Naive thymus-derived CD4-positive, alpha-beta T cell (primary cell): ENCODE measurements around the gene PRKCI. TPM values are rescaled to one million over a fixed set of nuclear protein-coding genes. Genes with fewer than 3 reads are reported as not detected.

Source experiments
- ATAC-seq: fragments of 150-1000 bp; cut with Tn5 transposase; 2 replicates; pipeline ENCODE4 v1.10.0; 2021; ENCODE audit warnings: mild to moderate bottlenecking, moderate library complexity
- CTCF ChIA-PET: fragments of 350-600 bp; sonication (Branson Sonifier 250); formaldehyde crosslinking; loops from one replicate; lab custom pipeline; 2021; ENCODE audit warnings: antibody characterized with exemption; lab: Charles Lee
- POLR2A ChIA-PET: fragments of 350-600 bp; sonication (Branson Sonifier 250); formaldehyde crosslinking; loops from one replicate; lab custom pipeline; 2021; ENCODE audit warnings: antibody characterized with exemption, inconsistent platforms; lab: Charles Lee
- DNase-seq, 9 donors: peaks; one replicate each; pipeline versions ENCODE4 v3.0.0 to v3.0.0-alpha.2; 2020 to 2022; ENCODE audit warnings: mixed read lengths in 1 of 9
- H3K27ac ChIP-seq: one replicate; pipeline ENCODE4 v1.7.0; 2013; ENCODE audit warnings: mild to moderate bottlenecking, low read depth, low read length, moderate library complexity
- H3K27me3 ChIP-seq, 2 donors: one replicate each; pipeline ENCODE4 v1.7.0; 2013; ENCODE audit warnings: low read length in 2 of 2, mild to moderate bottlenecking in 2 of 2, moderate library complexity in 2 of 2; ENCODE audit not compliant: control insufficient read depth in 2 of 2, insufficient read depth in 2 of 2
- H3K36me3 ChIP-seq, 3 experiments: 1 replicate in 2 of 3; 2 replicates in 1 of 3; pipeline ENCODE4 v1.7.0; 2013; ENCODE audit warnings: low read length in 3 of 3, mild to moderate bottlenecking in 3 of 3, moderate library complexity in 1 of 3; ENCODE audit not compliant: insufficient read depth in 3 of 3, control insufficient read depth in 2 of 3
- H3K4me1 ChIP-seq, 2 donors: one replicate each; pipeline ENCODE4 v1.7.0; 2013; ENCODE audit warnings: low read length in 2 of 2, mild to moderate bottlenecking in 2 of 2, moderate library complexity in 1 of 2; ENCODE audit not compliant: control insufficient read depth in 2 of 2, insufficient read depth in 2 of 2
- H3K4me3 ChIP-seq: 2 replicates; pipeline ENCODE4 v1.7.0; 2013; ENCODE audit warnings: mild to moderate bottlenecking, low read length
- H3K9me3 ChIP-seq, 3 experiments: 1 replicate in 2 of 3; 2 replicates in 1 of 3; pipeline ENCODE4 v1.7.0; 2013; ENCODE audit warnings: low read length in 3 of 3; ENCODE audit not compliant: control insufficient read depth in 2 of 3
- H3K27ac Mint-ChIP-seq, 9 donors: one replicate each; pipeline ENCODE4 v1.8.0; 2020 to 2022; ENCODE audit warnings: mixed read lengths in 9 of 9, mild to moderate bottlenecking in 8 of 9, moderate library complexity in 5 of 9, inconsistent platforms in 2 of 9
- H3K27me3 Mint-ChIP-seq, 5 donors: one replicate each; pipeline ENCODE4 v1.8.0; 2021 to 2022; ENCODE audit warnings: mixed read lengths in 5 of 5, mild to moderate bottlenecking in 1 of 5
- H3K36me3 Mint-ChIP-seq, 5 donors: one replicate each; pipeline ENCODE4 v1.8.0; 2020 to 2022; ENCODE audit warnings: mixed read lengths in 5 of 5, mild to moderate bottlenecking in 3 of 5, inconsistent platforms in 1 of 5
- H3K4me1 Mint-ChIP-seq, 7 donors: one replicate each; pipeline ENCODE4 v1.8.0; 2020 to 2022; ENCODE audit warnings: mixed read lengths in 7 of 7, mild to moderate bottlenecking in 3 of 7, inconsistent platforms in 1 of 7
- H3K4me3 Mint-ChIP-seq, 10 donors: one replicate each; pipeline ENCODE4 v1.8.0; 2020 to 2022; ENCODE audit warnings: mild to moderate bottlenecking in 10 of 10, mixed read lengths in 10 of 10, moderate library complexity in 6 of 10, inconsistent platforms in 2 of 10
- H3K9me3 Mint-ChIP-seq, 11 donors: one replicate each; pipeline ENCODE4 v1.8.0; 2020 to 2022; ENCODE audit warnings: mixed read lengths in 11 of 11, mild to moderate bottlenecking in 4 of 11, inconsistent platforms in 1 of 11, moderate library complexity in 1 of 11
- intact Hi-C, 2 donors: fragments of 100-400 bp; cut with micrococcal nuclease; formaldehyde crosslinking; loops; one replicate each; pipeline ENCODE4 v1.15.1; 2023
- polyA plus RNA-seq, 2 donors: library from polyadenylated mRNA; unstranded; fragments of 300-500 nt; fragmentation: Illumina TruSeq; gene quantifications; one replicate each; pipeline ENCODE4 v1.2.3, GENCODE V29; 2021
- total RNA-seq, 6 experiments: library from RNA in 5 of 6; stranded (reverse) in 5 of 6; gene quantifications; 1 replicate in 5 of 6; 2 replicates in 1 of 6; pipeline ENCODE4 v1.2.3 and lab custom pipeline; 2021 to 2026

PRKCI gene
- total and polyA plus RNA-seq, 7 experiments from 2014 or later, result 14.7 to 26.2 (median 21.7) TPM

DNA sequence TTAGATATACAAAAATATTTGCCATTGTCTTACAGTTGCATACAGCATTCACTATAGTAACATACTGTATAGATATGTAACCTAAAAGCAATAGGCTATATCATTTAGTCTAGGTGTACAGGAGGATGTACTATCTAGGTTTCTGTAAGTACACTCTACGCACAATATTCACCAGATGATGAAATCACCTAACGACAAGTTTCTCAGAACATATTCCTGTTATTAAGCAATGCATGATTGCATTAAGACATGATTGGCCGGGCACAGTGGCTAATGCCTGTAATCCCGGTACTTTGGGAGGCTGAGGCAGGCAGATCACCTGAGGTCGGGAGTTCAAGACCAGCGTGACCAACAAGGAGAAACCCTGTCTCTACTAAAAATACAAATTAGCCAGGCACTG is 14.5 kb upstream of the PRKCI start:
- H3K4me1 ChIP-seq, result no peaks in the 10 kb centered on the region
- ATAC-seq, result no peak
- Mint-ChIP-seq H3K4me1 (no peaks in the 10 kb centered on the region), H3K27me3 (peaks cover 5 to 23% (median 16%) of the 10 kb centered on the region in 5 donors), H3K9me3 (peaks cover 0 to 6% (median 3%) of the 10 kb centered on the region in 11 donors), H3K36me3 (peaks cover 0 to 4% (median 0%) of the 10 kb centered on the region in 5 donors), H3K27ac (no peak overlapping the region), H3K4me3 (no peak overlapping the region)
- no peak overlapping the region for H3K4me3 ChIP-seq
- CTCF ChIA-PET, result no interaction called here
- DNase-seq, result no peak
- no peaks in the 10 kb centered on the region for H3K36me3 ChIP-seq
- POLR2A ChIA-PET, result no interaction called here
- intact Hi-C loops, result no loop called here
- H3K27ac ChIP-seq, result no peak overlapping the region
- H3K9me3 ChIP-seq, result no peaks in the 10 kb centered on the region
- H3K27me3 ChIP-seq, result peaks cover 0 to 6% of the 10 kb centered on the region in 2 donors

DNA sequence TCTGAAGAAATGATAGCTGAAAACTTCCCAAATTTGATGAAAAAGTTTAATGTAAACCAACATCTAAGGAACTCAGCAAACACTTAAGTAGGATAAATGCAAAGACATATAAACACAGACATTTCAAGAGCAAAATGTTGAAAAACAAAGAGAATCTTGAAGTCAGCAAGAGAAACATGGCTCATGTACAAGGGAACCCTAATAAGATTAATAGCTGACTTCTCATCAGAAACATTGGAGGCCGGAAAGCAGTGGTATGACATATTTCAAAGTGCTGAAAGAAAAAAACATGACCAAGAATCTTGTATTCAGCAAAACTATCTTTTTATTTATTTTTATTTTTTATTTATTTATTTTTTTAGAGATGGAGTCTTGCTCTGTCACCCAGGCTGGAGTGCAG is 10.6 kb upstream of the PRKCI start:
- ChIA-PET POLR2A (no interaction called here), CTCF (no interaction called here)
- no peak for DNase-seq
- H3K4me1 ChIP-seq, result no peaks in the 10 kb centered on the region
- no peak overlapping the region for H3K4me3 Mint-ChIP-seq
- H3K4me3 ChIP-seq, result no peak overlapping the region
- no peak overlapping the region for H3K27ac ChIP-seq
- no peaks in the 10 kb centered on the region for H3K27me3 ChIP-seq
- ATAC-seq, result no peak
- H3K27ac Mint-ChIP-seq, result no peak overlapping the region
- H3K9me3 ChIP-seq, result no peaks in the 10 kb centered on the region
- no peaks in the 10 kb centered on the region for H3K4me1 Mint-ChIP-seq
- peaks cover 0 to 6% (median 2%) of the 10 kb centered on the region in 11 donors for H3K9me3 Mint-ChIP-seq
- H3K36me3 Mint-ChIP-seq, result peaks cover 0 to 4% (median 0%) of the 10 kb centered on the region in 5 donors
- peaks cover 0 to 16% (median 5%) of the 10 kb centered on the region in 5 donors for H3K27me3 Mint-ChIP-seq
- intact Hi-C loops, result no loop called here
- H3K36me3 ChIP-seq, result no peaks in the 10 kb centered on the region

DNA sequence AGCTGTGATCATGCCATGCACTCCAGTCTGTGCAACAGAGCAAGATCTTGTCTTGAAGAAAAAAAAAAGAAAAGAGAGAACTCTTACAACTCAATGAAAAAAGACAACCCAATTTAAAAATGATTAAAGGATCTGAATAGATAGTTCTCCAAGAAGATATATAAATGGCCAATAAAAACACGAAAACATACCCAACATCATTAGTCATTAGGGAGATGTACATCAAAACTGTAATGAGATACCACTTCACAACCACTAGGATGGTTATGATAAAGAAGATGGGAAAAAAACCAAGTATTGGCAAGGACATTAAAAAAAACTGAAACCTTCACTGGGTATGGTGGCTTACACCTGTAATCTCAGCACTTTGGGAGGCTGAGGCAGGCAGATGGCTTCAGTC is 2.4 kb upstream of the PRKCI start:
- Histone ChIP-seq H3K27me3 (no peaks in the 10 kb centered on the region), H3K4me3 (no peak overlapping the region), H3K36me3 (peaks cover 0 to 6% (median 0%) of the 10 kb centered on the region in 3 experiments), H3K4me1 (peaks cover 0 to 3% of the 10 kb centered on the region in 2 donors), H3K27ac (no peak overlapping the region), H3K9me3 (no peaks in the 10 kb centered on the region)
- CTCF ChIA-PET, result no interaction called here
- peak overlapping the region in 3 of 9 donors; percentile 5 to 25 (median 10) for H3K27ac Mint-ChIP-seq
- DNase-seq, result no peak
- POLR2A ChIA-PET, result interaction anchor here (2.5 kb wide), 1 partner anchor 39 kb away, joined by 6 read pairs; the partner anchor contains the start of gene PHC3
- peaks cover 0 to 5% (median 0%) of the 10 kb centered on the region in 11 donors for H3K9me3 Mint-ChIP-seq
- H3K36me3 Mint-ChIP-seq, result peaks cover 0 to 3% (median 0%) of the 10 kb centered on the region in 5 donors
- peak overlapping the region in 1 of 10 donors; percentile 37 for H3K4me3 Mint-ChIP-seq
- ATAC-seq, result no peak
- intact Hi-C loops, result loop anchor here (5.0 to 10.0 kb wide), 5 partner anchors 57 to 1815 kb away; partner anchors contain the start of genes FNDC3B (in 1 of the 2), GPR160 (in 1 of the 2) and RPL22L1 (in 1 of the 2)
- H3K27me3 Mint-ChIP-seq, result peaks cover 0 to 8% (median 0%) of the 10 kb centered on the region in 5 donors
- H3K4me1 Mint-ChIP-seq, result peaks cover 1 to 30% (median 22%) of the 10 kb centered on the region in 7 donors

DNA sequence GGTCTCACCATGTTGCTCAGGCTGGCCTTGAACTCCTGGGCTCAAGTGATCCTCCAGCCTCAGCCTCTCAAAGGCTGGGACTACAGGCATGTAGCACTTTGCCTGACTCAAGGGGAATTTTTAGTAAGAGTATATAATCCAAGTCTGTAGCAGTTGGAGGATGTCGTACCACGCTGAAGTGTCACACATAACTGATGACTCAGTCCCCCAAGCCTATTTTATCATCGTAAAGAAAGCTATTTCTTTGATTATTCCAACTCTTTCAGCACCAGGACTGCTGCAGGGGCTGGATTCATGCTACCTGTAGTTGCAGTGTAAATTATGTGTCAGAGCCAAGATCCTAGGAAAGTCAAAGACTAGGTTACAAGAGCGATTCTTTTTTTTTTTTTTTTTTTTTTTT is 1.4 kb upstream of the PRKCI start:
- ATAC-seq (no peak), DNase-seq (no peak)
- peaks cover 0 to 3% (median 0%) of the 10 kb centered on the region in 5 donors for H3K36me3 Mint-ChIP-seq
- CTCF ChIA-PET, result no interaction called here
- intact Hi-C loops, result loop anchor here (5.0 to 10.0 kb wide), 5 partner anchors 56 to 1814 kb away; partner anchors contain the start of genes FNDC3B (in 1 of the 2), GPR160 (in 1 of the 2) and RPL22L1 (in 1 of the 2)
- peaks cover 0 to 5% (median 0%) of the 10 kb centered on the region in 11 donors for H3K9me3 Mint-ChIP-seq
- H3K36me3 ChIP-seq, result peaks cover 0 to 6% (median 0%) of the 10 kb centered on the region in 3 experiments
- H3K27ac Mint-ChIP-seq, result peak overlapping the region in 2 of 9 donors; percentile 20 to 70
- no peaks in the 10 kb centered on the region for H3K9me3 ChIP-seq
- no peak overlapping the region for H3K4me3 ChIP-seq
- H3K27me3 Mint-ChIP-seq, result peaks cover 0 to 4% (median 0%) of the 10 kb centered on the region in 5 donors
- peak overlapping the region in 9 of 10 donors; percentile 48 to 76 (median 57) for H3K4me3 Mint-ChIP-seq
- no peak overlapping the region for H3K27ac ChIP-seq
- POLR2A ChIA-PET, result interaction anchor here (0.6 to 2.7 kb wide), 2 partner anchors 39 to 350 kb away, joined by 4 to 24 read pairs; partner anchors contain the start of gene PHC3
- peaks cover 0 to 3% of the 10 kb centered on the region in 2 donors for H3K4me1 ChIP-seq
- peaks cover 9 to 38% (median 26%) of the 10 kb centered on the region in 7 donors for H3K4me1 Mint-ChIP-seq
- H3K27me3 ChIP-seq, result no peaks in the 10 kb centered on the region

DNA sequence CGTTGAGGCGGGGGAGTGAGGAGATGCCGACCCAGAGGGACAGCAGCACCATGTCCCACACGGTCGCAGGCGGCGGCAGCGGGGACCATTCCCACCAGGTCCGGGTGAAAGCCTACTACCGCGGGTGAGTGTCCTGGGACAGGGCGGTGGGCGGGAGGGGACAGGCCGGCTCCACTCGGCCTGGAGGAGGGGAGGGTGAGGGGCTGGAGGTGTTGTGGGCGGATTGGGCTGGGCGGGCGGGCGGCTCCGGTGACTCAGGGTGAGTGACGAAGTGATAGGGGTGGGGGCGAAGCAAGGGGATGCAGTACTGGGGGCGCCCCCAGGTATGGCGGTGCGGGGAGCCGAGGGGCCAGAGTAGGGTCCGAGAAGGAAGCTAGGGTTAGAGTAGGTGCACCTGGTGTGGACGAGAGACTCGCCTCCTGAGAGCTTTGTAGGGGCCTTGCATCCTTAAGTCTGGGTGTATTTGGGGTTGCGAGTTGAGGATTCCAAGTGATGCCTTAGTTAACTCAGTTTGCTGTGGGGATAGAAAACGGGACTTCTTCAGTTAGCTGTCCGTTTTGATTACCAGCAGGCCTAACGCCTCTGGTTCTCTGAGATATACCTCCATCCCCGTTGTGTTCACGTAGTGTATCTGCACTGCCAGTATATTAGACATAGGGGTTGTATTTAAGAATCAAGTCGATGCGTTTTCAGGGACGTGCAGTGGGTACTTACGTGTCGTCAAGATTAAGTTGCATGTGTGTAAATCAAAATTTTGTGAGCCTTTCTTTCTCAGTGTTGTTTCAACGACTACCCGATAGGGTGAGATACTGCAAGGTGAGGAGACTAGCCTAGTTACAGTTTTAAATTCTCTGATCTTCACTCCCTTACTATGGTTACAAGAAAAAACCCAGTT is 670 bp downstream of the PRKCI start:
- DNase-seq (peak in 8 of 9 donors; percentile 43 to 69 (median 56)), ATAC-seq (peak; percentile 62)
- Histone ChIP-seq H3K9me3 (no peaks in the 10 kb centered on the region), H3K27ac (peak overlapping the region; percentile 75), H3K36me3 (peaks cover 0 to 6% (median 0%) of the 10 kb centered on the region in 3 experiments), H3K4me3 (peak overlapping the region; percentile 98), H3K4me1 (peaks cover 0 to 3% of the 10 kb centered on the region in 2 donors), H3K27me3 (no peaks in the 10 kb centered on the region)
- intact Hi-C loops, result loop anchor here (1.0 to 10.0 kb wide), 19 partner anchors 34 to 1812 kb away; partner anchors contain the start of genes PHC3 (in 2 of the 2), SKIL (in 2 of the 2), TERC (in 2 of the 2) and EIF5A2 (in 1 of the 2)
- no peaks in the 10 kb centered on the region for H3K36me3 Mint-ChIP-seq
- ChIA-PET POLR2A (interaction anchor here (0.6 to 2.7 kb wide), 10 partner anchors 9 to 460 kb away, joined by 3 to 24 read pairs (median 3); partner anchors contain the start of genes MYNN, PHC3 and TERC), CTCF (interaction anchor here (0.5 to 1.5 kb wide), 3 partner anchors 33 to 460 kb away, joined by 3 to 5 read pairs (median 4); no protein-coding TSS in a partner anchor)
- no peaks in the 10 kb centered on the region for H3K9me3 Mint-ChIP-seq
- H3K27me3 Mint-ChIP-seq, result peaks cover 0 to 4% (median 0%) of the 10 kb centered on the region in 5 donors
- peaks cover 21 to 58% (median 46%) of the 10 kb centered on the region in 7 donors for H3K4me1 Mint-ChIP-seq
- H3K4me3 Mint-ChIP-seq, result peak overlapping the region; percentile 75 to 97 (median 95)
- H3K27ac Mint-ChIP-seq, result peak overlapping the region; percentile 65 to 97 (median 82)

DNA sequence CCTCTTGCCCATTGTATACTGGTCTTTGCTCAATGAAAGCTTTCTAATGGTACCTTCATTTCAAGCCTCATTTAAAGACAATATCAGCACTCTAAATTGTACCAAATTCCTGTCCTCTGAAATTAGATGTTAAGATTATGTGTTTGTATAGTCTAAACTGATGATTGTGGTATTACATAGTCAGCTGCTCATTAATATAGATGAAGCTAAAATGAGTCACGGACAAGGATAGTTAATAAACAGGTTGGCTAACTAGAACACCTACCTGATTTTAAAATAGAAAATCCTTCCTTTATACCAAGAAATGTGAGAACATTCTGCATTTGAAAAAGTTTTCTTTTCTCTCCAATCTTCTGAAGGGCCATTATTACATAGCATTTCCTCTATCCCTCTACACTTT is 2.9 kb downstream of the PRKCI start:
- CTCF ChIA-PET, result no interaction called here
- peak overlapping the region in 2 of 10 donors; percentile 7 to 34 for H3K4me3 Mint-ChIP-seq

More for the DNA sequence above, 2.9 kb downstream of the PRKCI start:
- Histone ChIP-seq H3K36me3 (peaks cover 0 to 6% (median 0%) of the 10 kb centered on the region in 3 experiments), H3K4me1 (peaks cover 0 to 3% of the 10 kb centered on the region in 2 donors), H3K27ac (no peak overlapping the region), H3K4me3 (no peak overlapping the region), H3K27me3 (no peaks in the 10 kb centered on the region), H3K9me3 (no peaks in the 10 kb centered on the region)
- DNase-seq (no peak), ATAC-seq (no peak)
- intact Hi-C loops, result loop anchor here in 1 of 2 donors (10.0 kb wide), 1 partner anchor 1810 kb away; the partner anchor contains the start of gene FNDC3B
- H3K27me3 Mint-ChIP-seq, result no peaks in the 10 kb centered on the region
- H3K36me3 Mint-ChIP-seq, result no peaks in the 10 kb centered on the region
- H3K9me3 Mint-ChIP-seq, result no peaks in the 10 kb centered on the region
- H3K4me1 Mint-ChIP-seq, result peaks cover 22 to 60% (median 48%) of the 10 kb centered on the region in 7 donors
- H3K27ac Mint-ChIP-seq, result peak overlapping the region in 4 of 9 donors; percentile 0 to 81 (median 66)
- POLR2A ChIA-PET, result no interaction called here
